NT2/D1 (cell line): ENCODE data around the gene MIPOL1.

ENCODE experiments used
- DNase-seq: peaks from one replicate; pipeline ENCODE4 v3.0.0-alpha.2; 2011; ENCODE audit warnings: low read depth, low spot score
- H3K27me3 ChIP-seq: 2 replicates; pipeline ENCODE4 v1.6.0; 2011; ENCODE audit warnings: mild to moderate bottlenecking; ENCODE audit not compliant: insufficient read length, insufficient read depth
- H3K36me3 ChIP-seq: 2 replicates; pipeline ENCODE4 v1.6.1; 2011; ENCODE audit warnings: mild to moderate bottlenecking, low read length, mixed read lengths; ENCODE audit not compliant: insufficient read depth, insufficient read length
- H3K4me1 ChIP-seq: 2 replicates; pipeline ENCODE4 v1.5.1; 2011; ENCODE audit not compliant: insufficient read depth, insufficient read length
- H3K4me3 ChIP-seq: 2 replicates; pipeline ENCODE4 v1.5.1; 2011; ENCODE audit warnings: low read depth; ENCODE audit not compliant: insufficient read length
- H3K9ac ChIP-seq: 2 replicates; pipeline ENCODE4 v1.6.0; 2011; ENCODE audit warnings: low read depth; ENCODE audit not compliant: insufficient read length
- H3K9me3 ChIP-seq: 2 replicates; pipeline ENCODE4 v1.5.1; 2011; ENCODE audit warnings: mild to moderate bottlenecking, low read length; ENCODE audit not compliant: insufficient read depth
- SUZ12 ChIP-seq: IDR thresholded peaks from 2 replicates; pipeline ENCODE4 v1.6.1; 2011; ENCODE audit not compliant: insufficient read length, insufficient read depth; ENCODE audit errors: extremely low read depth
- YY1 ChIP-seq: IDR thresholded peaks from 2 replicates; pipeline ENCODE4 v1.6.1; 2011; ENCODE audit not compliant: insufficient read length, insufficient read depth
- ZNF274 ChIP-seq: IDR thresholded peaks from 2 replicates; pipeline ENCODE4 v1.6.1; 2011; ENCODE audit warnings: mild to moderate bottlenecking, low read depth, low read length

The MIPOL1 gene

DNA sequence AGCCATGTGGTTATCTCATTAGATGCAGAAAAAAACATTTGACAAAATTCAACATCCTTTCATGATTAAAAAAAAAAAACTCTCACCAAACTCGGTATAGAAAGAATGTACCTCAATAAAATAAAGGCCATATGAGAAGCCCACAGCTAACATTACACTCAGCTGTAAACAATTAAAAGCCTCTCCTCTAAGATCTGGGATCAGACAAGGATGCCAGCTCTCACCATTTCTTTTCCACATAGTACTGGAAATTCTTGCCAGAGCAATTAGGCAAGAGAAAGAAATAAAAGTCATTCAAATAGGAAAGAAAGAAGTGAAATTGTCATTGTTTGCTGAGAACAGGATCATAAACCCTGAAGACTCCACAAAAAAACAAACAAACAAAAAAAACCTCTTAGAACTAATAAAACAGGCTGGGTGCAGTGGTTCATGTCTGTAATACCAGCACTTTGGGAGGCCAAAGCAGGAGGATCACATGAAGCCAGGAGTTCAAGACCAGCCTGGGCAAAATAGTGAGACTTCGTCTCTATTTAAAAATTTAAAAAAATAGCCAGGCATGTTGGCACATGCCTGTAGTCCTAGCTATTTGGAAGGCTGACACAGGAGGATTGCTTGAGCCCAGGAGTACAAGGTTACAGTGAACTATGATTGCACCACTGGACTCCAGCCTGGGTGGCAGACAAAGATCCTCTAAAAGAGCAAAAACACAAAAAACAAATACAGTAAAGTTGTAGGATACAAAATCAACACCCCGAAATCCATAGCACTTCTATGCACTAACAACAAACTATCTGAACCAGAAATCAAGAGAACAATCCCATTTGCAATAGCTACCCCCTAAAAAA, 282.9 kb downstream of the MIPOL1 start:
- no peaks in the 10 kb centered on the region for H3K27me3 ChIP-seq
- H3K4me1 ChIP-seq = no peaks in the 10 kb centered on the region
- no peak for DNase-seq
- H3K9me3 ChIP-seq = no peaks in the 10 kb centered on the region
- no peak overlapping the region for H3K4me3 ChIP-seq
- H3K9ac ChIP-seq = no peak overlapping the region
- H3K36me3 ChIP-seq = no peaks in the 10 kb centered on the region
- no peak for TF ChIP-seq SUZ12
- TF ChIP-seq ZNF274 = no peak
- TF ChIP-seq YY1 = no peak

DNA sequence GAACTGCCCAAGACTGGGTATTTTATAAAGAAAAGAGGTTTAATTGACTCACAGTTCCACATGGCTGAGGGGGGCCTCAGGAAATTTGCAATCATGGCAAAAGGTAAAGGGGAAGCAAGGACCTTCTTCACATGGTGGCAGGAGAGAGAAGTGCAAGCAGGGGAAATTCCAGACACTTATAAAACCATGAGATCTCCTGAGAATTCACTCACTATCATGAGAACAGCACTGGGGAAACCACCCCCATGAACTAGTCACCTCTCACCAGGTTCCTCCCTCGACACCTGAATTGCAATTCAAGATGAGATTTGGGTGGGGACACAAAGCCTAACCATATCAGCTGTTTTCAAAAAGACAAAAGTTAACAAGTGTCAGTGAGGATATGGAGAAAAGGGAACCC, 284.7 kb downstream of the MIPOL1 start:
- DNase-seq = no peak
- no peak for TF ChIP-seq YY1
- no peak for TF ChIP-seq ZNF274
- TF ChIP-seq SUZ12 = no peak

DNA sequence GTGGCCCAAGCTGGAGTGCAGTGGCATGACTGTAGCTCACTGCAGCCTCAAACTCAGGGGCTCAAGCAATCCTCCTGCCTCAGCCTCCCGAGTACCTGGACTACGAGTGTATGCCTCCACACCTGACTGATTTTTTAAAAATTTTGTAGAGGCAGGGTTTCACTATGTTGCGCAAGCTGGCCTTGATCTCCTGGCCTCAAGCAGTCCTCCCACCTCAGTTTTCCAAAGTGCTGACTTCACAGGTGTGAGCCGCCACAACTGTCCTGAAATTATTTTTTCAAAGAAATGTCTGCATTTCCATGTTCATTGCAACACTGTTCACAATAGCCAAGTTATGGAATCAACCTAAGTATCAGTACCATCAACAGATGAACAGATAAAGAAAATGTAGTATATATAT, 285.9 kb downstream of the MIPOL1 start:
- no peak overlapping the region for H3K9ac ChIP-seq
- H3K27me3 ChIP-seq = no peaks in the 10 kb centered on the region
- TF ChIP-seq ZNF274 (no peak), SUZ12 (no peak), YY1 (no peak)
- no peaks in the 10 kb centered on the region for H3K36me3 ChIP-seq
- no peak for DNase-seq
- H3K4me3 ChIP-seq = no peak overlapping the region
- H3K4me1 ChIP-seq = no peaks in the 10 kb centered on the region
- no peaks in the 10 kb centered on the region for H3K9me3 ChIP-seq

More for the DNA sequence above, 284.7 kb downstream of the MIPOL1 start:
- Histone ChIP-seq H3K4me1 (no peaks in the 10 kb centered on the region), H3K9me3 (no peaks in the 10 kb centered on the region), H3K27me3 (no peaks in the 10 kb centered on the region), H3K9ac (no peak overlapping the region), H3K36me3 (no peaks in the 10 kb centered on the region), H3K4me3 (no peak overlapping the region)

- no peaks in the 10 kb centered on the region for H3K9me3 ChIP-seq
- H3K27me3 ChIP-seq = no peaks in the 10 kb centered on the region
- no peak overlapping the region for H3K4me3 ChIP-seq
- TF ChIP-seq SUZ12 (no peak), ZNF274 (no peak), YY1 (no peak)
- H3K4me1 ChIP-seq = no peaks in the 10 kb centered on the region
- no peaks in the 10 kb centered on the region for H3K36me3 ChIP-seq
- DNase-seq = no peak
- no peak overlapping the region for H3K9ac ChIP-seq
These were observed 292.9 kb downstream of the MIPOL1 start for GRCh38 chr14:37490607-37491006.

DNA sequence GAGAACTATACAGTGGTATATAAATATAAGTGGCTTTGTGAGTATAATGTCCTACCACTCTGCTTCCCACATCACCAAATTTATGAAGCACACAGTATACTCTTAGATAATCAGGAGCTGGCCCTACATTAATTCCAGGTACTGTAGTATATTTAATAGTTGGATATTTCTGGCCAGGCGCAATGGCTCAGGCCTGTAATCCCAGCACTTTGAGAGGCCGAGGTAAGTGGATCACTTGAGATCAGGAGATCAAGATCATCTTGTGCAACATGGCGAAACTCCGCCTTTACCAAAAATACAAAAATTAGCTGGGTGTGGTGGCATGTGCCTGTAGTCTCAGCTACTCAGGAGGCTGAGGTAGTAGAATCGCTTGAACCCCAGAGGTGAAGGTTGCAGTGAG, 293.3 kb downstream of the MIPOL1 start:
- TF ChIP-seq SUZ12 = no peak
- no peak for TF ChIP-seq ZNF274
- no peak for TF ChIP-seq YY1
- no peak overlapping the region for H3K4me3 ChIP-seq
- no peaks in the 10 kb centered on the region for H3K9me3 ChIP-seq
- H3K36me3 ChIP-seq = no peaks in the 10 kb centered on the region
- no peaks in the 10 kb centered on the region for H3K27me3 ChIP-seq
- no peaks in the 10 kb centered on the region for H3K4me1 ChIP-seq
- no peak overlapping the region for H3K9ac ChIP-seq
- DNase-seq = no peak

- no peak overlapping the region for H3K9ac ChIP-seq
- no peak for TF ChIP-seq ZNF274
- H3K9me3 ChIP-seq = no peaks in the 10 kb centered on the region
- H3K27me3 ChIP-seq = no peaks in the 10 kb centered on the region
- H3K4me3 ChIP-seq = no peak overlapping the region
- H3K36me3 ChIP-seq = no peaks in the 10 kb centered on the region
- no peaks in the 10 kb centered on the region for H3K4me1 ChIP-seq
- DNase-seq = no peak
These were observed 295.9 kb downstream of the MIPOL1 start for GRCh38 chr14:37493606-37494005.

- H3K27me3 ChIP-seq = no peaks in the 10 kb centered on the region
- no peak for DNase-seq
- no peaks in the 10 kb centered on the region for H3K4me1 ChIP-seq
- H3K9me3 ChIP-seq = no peaks in the 10 kb centered on the region
- no peak overlapping the region for H3K4me3 ChIP-seq
- H3K9ac ChIP-seq = no peak overlapping the region
- H3K36me3 ChIP-seq = no peaks in the 10 kb centered on the region
- no peak for TF ChIP-seq SUZ12
- no peak for TF ChIP-seq ZNF274
- no peak for TF ChIP-seq YY1
These were observed 299.7 kb downstream of the MIPOL1 start for GRCh38 chr14:37497422-37497821.

GRCh38 chr14:37501877-37502276, 304.1 kb downstream of the MIPOL1 start:
- H3K27me3 ChIP-seq = no peaks in the 10 kb centered on the region
- no peaks in the 10 kb centered on the region for H3K9me3 ChIP-seq
- no peaks in the 10 kb centered on the region for H3K36me3 ChIP-seq
- no peak for TF ChIP-seq SUZ12
- TF ChIP-seq YY1 = no peak
- no peak for TF ChIP-seq ZNF274
- DNase-seq = no peak
- H3K4me1 ChIP-seq = no peaks in the 10 kb centered on the region
- H3K4me3 ChIP-seq = no peak overlapping the region
- no peak overlapping the region for H3K9ac ChIP-seq
